Measurements from ENCODE around the gene EP400. TPM values are rescaled to one million over a fixed set of nuclear protein-coding genes. Genes with fewer than 3 reads are reported as not detected.

EP400 gene
- total and polyA plus RNA-seq, 9 of the 15 experiments (the other 6 are each of a cell fraction or from before 2014, with no cell fraction given), result 4.5 to 58.0 (median 7.0) TPM

DNA sequence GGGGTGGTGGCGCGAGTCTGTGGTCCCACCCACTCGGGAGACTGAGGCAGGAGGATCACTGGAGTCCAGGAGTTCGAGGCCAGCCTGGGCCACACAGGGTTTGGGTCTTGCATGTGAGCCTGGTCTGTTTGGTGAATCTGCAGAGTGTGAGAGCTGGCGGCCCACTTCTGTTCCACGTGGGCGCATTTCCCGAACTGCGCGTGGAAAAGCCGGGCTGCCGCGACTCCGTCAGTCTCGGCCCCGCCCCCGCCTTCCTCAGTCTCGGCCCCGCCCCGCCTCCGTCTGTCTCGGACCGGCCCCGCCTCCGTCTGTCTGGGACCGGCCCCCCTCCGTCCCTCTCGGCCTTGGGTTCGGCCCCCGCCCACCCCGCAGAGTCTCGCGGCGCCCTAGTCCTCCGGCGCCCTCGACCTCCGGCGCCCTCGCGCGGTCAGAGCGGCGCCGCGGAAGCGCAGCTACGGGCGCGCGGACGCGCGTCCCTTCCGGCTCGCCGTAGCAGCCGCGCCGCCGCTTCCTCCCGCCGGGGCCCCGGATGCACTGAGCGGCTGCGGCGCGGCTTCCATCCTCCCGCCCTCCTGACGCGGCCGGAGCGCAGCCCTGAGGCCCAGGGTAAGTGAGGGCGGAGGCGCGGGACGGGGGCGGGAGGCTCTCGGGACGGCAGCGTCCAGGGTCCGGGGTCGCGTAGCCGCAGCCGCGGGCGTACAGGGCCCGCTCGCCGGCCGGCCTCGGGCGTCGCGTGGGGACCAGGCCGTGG lies at the start of gene EP400 (continued):
- TF ChIP-seq POLR2B (IDR thresholded peaks at IDR 0.05; ENCODE audit: low read depth, partially characterized antibody), result no peak
- no peak for TF ChIP-seq IRF1 (CRISPR knock-in tag; IDR thresholded peaks at IDR 0.05; ENCODE audit: borderline replicate concordance)
- no peak for TF ChIP-seq CSDE1 (IDR thresholded peaks at IDR 0.05)
- TF ChIP-seq FOXK1 (CRISPR knock-in tag; IDR thresholded peaks at IDR 0.05; ENCODE audit: borderline replicate concordance), result no peak
- no peak for TF ChIP-seq SP2 (IDR thresholded peaks at IDR 0.05; ENCODE audit: extremely low read depth, low read depth, low read length, poor library complexity, severe bottlenecking)
- peak; percentile 5 to 8; a peak in 1 of 4 replicates for TF ChIP-seq SIX5 (IDR thresholded peaks at IDR 0.05; ENCODE audit: borderline replicate concordance in 1 of 2, insufficient read depth in 1 of 2, low read depth in 1 of 2, low read length in 2 of 2)
- no peak for TF ChIP-seq PRMT5 (CRISPR knock-in tag; IDR thresholded peaks at IDR 0.05)
- no peak for TF ChIP-seq PRDM10 (IDR thresholded peaks at IDR 0.05; ENCODE audit: partially characterized antibody)
- no peak for TF ChIP-seq ZNF444 (CRISPR knock-in tag; IDR thresholded peaks at IDR 0.05)
- TF ChIP-seq NFIC (IDR thresholded peaks at IDR 0.05), result no peak
- TF ChIP-seq THRB (CRISPR knock-in tag; conservative IDR thresholded peaks at IDR 0.05), result no peak
- TF ChIP-seq SAFB (IDR thresholded peaks at IDR 0.05; ENCODE audit: borderline replicate concordance, low read depth, low read length), result 0 out of 2 replicates have a peak, but pooled peaks have one; percentile 73
- no peak for TF ChIP-seq TCF7L2 (IDR thresholded peaks at IDR 0.05; ENCODE audit: low read depth, low read length)
- no peak for TF ChIP-seq SNIP1 (IDR thresholded peaks at IDR 0.05; ENCODE audit: low read depth)
- TF ChIP-seq SAFB2 (IDR thresholded peaks at IDR 0.05; ENCODE audit: borderline replicate concordance, low read depth, low read length, severe bottlenecking), result no peak
- TF ChIP-seq, protein P1, sequence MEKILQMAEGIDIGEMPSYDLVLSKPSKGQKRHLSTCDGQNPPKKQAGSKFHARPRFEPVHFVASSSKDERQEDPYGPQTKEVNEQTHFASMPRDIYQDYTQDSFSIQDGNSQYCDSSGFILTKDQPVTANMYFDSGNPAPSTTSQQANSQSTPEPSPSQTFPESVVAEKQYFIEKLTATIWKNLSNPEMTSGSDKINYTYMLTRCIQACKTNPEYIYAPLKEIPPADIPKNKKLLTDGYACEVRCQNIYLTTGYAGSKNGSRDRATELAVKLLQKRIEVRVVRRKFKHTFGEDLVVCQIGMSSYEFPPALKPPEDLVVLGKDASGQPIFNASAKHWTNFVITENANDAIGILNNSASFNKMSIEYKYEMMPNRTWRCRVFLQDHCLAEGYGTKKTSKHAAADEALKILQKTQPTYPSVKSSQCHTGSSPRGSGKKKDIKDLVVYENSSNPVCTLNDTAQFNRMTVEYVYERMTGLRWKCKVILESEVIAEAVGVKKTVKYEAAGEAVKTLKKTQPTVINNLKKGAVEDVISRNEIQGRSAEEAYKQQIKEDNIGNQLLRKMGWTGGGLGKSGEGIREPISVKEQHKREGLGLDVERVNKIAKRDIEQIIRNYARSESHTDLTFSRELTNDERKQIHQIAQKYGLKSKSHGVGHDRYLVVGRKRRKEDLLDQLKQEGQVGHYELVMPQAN (IDR thresholded peaks at IDR 0.05; ENCODE audit: borderline replicate concordance), result peak; percentile 73; the same call in 1 of the 2 replicates
